Activated CD4-positive, alpha-beta T cell treated with anti-CD3 and anti-CD28 coated beads, Interleukin-2, amount 50 U/mL, for 1 hour (primary cell): ENCODE measurements around the gene SLC2A11.
"Not testable (repeated sequence)": the region's sequence is repeated elsewhere in the genome, so short reads cannot be mapped to it uniquely, and the experiment has no call there.

Source experiments
- DNase-seq: peaks from one replicate; pipeline ENCODE4 v3.0.0-alpha.2; 2020

Gene SLC2A11

GRCh38 chr22:23910496-23911190, 53.0 kb downstream of the SLC2A11 start:
- no peak for DNase-seq

- no peak for DNase-seq
These were observed 53.8 kb downstream of the SLC2A11 start for GRCh38 chr22:23911318-23911980.

GRCh38 chr22:23912293-23912903, 54.7 kb downstream of the SLC2A11 start:
- no peak for DNase-seq

- DNase-seq = no peak
These were observed 55.6 kb downstream of the SLC2A11 start for GRCh38 chr22:23913306-23913660.

GRCh38 chr22:23913661-23914353, 56.1 kb downstream of the SLC2A11 start:
- DNase-seq = peak; percentile 99

- no peak for DNase-seq
These were observed 57.6 kb downstream of the SLC2A11 start for GRCh38 chr22:23915290-23915689.

- not testable (repeated sequence) for DNase-seq
These were observed 62.6 kb downstream of the SLC2A11 start for GRCh38 chr22:23920267-23920611.

GRCh38 chr22:23921586-23922201, 64.0 kb downstream of the SLC2A11 start:
- DNase-seq = not testable (repeated sequence)

GRCh38 chr22:23922921-23923320, 65.2 kb downstream of the SLC2A11 start:
- no peak for DNase-seq

- DNase-seq = no peak
These were observed 67.4 kb downstream of the SLC2A11 start for GRCh38 chr22:23925020-23925606.

- no peak for DNase-seq
These were observed 68.9 kb downstream of the SLC2A11 start for GRCh38 chr22:23926561-23926960.
